Body of pancreas (tissue), 4 donors: Measurements from ENCODE around the gene LRP8. TPM values are rescaled to one million over a fixed set of nuclear protein-coding genes. Genes with fewer than 3 reads are reported as not detected.
"Not testable (repeated sequence)": the region's sequence is repeated elsewhere in the genome, so short reads cannot be mapped to it uniquely, and the experiment has no call there.

Experiments
- ATAC-seq: fragments of 150-250 bp; one replicate; pipeline ENCODE4 v1.9.1; 2016
- DNase-seq, 4 donors: peaks; one replicate each; pipeline ENCODE4 v3.0.0-alpha.2; 2019
- H3K27ac ChIP-seq, 4 donors: fragments of 200-600 bp; sonication (generic); 1 replicate in 3 of 4; 2 replicates in 1 of 4; pipeline versions ENCODE4 v1.5.1 to v1.6.1; 2016 to 2019; ENCODE audit warnings: mild to moderate bottlenecking in 1 of 4, mixed read lengths in 1 of 4, moderate library complexity in 1 of 4
- H3K27me3 ChIP-seq, 2 donors: fragments of 200-600 bp; sonication (generic); one replicate each; pipeline ENCODE4 v1.6.0; 2016; ENCODE audit warnings: mild to moderate bottlenecking in 1 of 2
- H3K36me3 ChIP-seq, 2 donors: fragments of 200-600 bp; sonication (generic); replicated peaks in 1 of 2; 2 replicates each; pipeline ENCODE4 v1.5.1; 2016; ENCODE audit warnings: low read depth in 2 of 2; ENCODE audit not compliant: insufficient read depth in 1 of 2
- H3K4me1 ChIP-seq: fragments of 200-600 bp; sonication (generic); one replicate; pipeline ENCODE4 v1.6.0; 2016
- H3K4me3 ChIP-seq, 2 donors: fragments of 200-600 bp; sonication (generic); 1 replicate in 1 of 2; 2 replicates in 1 of 2; pipeline ENCODE4 v1.5.1; 2016 to 2019
- H3K9me3 ChIP-seq, 3 donors: fragments of 200-600 bp; sonication (generic); 1 replicate in 2 of 3; 2 replicates in 1 of 3; pipeline ENCODE4 v1.5.1; 2016
- POLR2A ChIP-seq, 3 donors: fragments of 450-650 bp; IDR thresholded peaks; one replicate each; pipeline ENCODE4 v1.6.1; 2016; ENCODE audit warnings: antibody characterized with exemption in 3 of 3, mild to moderate bottlenecking in 2 of 3
- WGBS, 2 donors: methylation state at CpG; one replicate each; pipeline ENCODE4 v1.1.5; 2017; 5-methylcytosine and 5-hydroxymethylcytosine counted together
- intact Hi-C: fragments of 100-400 bp; cut with DNase I; formaldehyde crosslinking; loops from one replicate; pipeline ENCODE4 v1.15.1; 2023
- total RNA-seq, 2 donors: library from RNA; depleted of rRNA; stranded (reverse); fragments of >200 nt; gene quantifications; one replicate each; pipeline ENCODE4 v1.1.0, GENCODE V29; 2016
- TF ChIP-seq, protein P1 (sequence below), 7 experiments: fragments of 450-650 bp in 4 of 7; fragments of 200-600 bp in 3 of 7; sonication (generic) in 3 of 7; IDR thresholded peaks; one replicate each; pipeline ENCODE4 v1.5.1; 2016 to 2019; ENCODE audit warnings: antibody characterized with exemption in 7 of 7

Gene LRP8
- total RNA-seq, 2 donors from 2014 or later = 1.3 to 4.2 TPM

DNA sequence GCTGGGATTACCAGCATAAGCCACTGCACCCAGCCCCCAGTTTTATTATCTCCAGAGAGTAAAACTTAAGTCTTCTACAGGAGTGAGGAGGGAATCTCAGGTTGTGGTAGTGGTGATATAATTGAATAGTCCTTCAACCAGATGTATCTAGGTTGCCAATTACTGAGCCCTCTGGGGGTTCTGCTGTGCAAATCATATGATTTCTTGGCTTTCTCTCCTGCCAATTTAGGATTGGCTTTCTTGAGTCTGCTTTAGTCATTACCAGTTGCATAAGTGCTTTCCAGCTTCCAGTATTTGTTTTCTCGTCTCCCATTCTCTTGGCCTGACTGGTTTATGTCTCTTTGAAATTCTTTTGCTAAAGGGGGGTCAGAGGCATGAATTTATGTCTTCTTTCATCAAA, 120.1 kb downstream of the LRP8 start:
- WGBS, 2 donors = 83 to 100% methylated on average over 1 of the region's 1 CpG
- intact Hi-C loops = no loop called here

DNA sequence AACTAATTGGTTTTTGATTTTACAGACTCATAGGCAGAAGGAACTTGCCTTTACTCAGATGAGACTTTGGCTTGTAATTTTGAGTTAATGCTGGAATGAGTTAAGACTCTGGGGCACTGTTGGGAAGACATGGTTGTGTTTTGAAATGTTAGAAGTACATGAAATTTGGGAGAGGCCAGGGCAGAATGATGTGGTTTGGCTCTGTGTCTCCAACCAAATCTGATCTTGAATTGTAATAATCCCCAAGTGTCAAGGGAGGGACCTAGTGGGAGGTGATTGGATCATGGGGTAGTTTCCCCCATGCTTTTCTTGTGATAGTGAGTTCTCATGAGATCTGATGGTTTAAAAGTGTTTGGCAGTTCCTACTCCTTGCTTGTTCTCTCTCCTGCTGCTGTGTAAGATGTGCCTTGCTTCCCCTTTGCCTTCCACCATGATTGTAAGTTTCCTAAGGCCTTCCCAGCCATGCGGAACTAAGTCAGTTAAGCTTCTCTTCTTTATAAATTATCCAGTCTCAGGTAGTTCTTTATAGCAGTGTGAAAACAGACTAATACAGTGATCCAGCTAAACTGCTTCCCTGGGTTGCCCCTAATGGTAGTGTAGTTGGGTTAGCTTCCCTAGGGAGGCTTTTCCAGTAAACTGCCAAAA, 121.0 kb downstream of the LRP8 start:
- TF ChIP-seq, protein P1, sequence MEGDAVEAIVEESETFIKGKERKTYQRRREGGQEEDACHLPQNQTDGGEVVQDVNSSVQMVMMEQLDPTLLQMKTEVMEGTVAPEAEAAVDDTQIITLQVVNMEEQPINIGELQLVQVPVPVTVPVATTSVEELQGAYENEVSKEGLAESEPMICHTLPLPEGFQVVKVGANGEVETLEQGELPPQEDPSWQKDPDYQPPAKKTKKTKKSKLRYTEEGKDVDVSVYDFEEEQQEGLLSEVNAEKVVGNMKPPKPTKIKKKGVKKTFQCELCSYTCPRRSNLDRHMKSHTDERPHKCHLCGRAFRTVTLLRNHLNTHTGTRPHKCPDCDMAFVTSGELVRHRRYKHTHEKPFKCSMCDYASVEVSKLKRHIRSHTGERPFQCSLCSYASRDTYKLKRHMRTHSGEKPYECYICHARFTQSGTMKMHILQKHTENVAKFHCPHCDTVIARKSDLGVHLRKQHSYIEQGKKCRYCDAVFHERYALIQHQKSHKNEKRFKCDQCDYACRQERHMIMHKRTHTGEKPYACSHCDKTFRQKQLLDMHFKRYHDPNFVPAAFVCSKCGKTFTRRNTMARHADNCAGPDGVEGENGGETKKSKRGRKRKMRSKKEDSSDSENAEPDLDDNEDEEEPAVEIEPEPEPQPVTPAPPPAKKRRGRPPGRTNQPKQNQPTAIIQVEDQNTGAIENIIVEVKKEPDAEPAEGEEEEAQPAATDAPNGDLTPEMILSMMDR (IDR thresholded peaks at IDR 0.05) = no peak
- TF ChIP-seq POLR2A (IDR thresholded peaks at IDR 0.05) = no peak
- Histone ChIP-seq H3K4me1 (no peaks in the 10 kb centered on the region), H3K9me3 (no peaks in the 10 kb centered on the region), H3K27ac (no peak overlapping the region), H3K4me3 (no peak overlapping the region), H3K27me3 (no peaks in the 10 kb centered on the region), H3K36me3 (peaks cover 4 to 32% of the 10 kb centered on the region in 2 donors)
- intact Hi-C loops = no loop called here
- 94 to 100% methylated on average over 1 of the region's 1 CpG for WGBS, 2 donors
- DNase-seq = no peak
- ATAC-seq = no peak

More for the DNA sequence above, 120.1 kb downstream of the LRP8 start:
- Histone ChIP-seq H3K4me3 (no peak overlapping the region), H3K9me3 (no peaks in the 10 kb centered on the region), H3K27me3 (no peaks in the 10 kb centered on the region), H3K4me1 (no peaks in the 10 kb centered on the region), H3K27ac (no peak overlapping the region), H3K36me3 (peaks cover 4 to 33% of the 10 kb centered on the region in 2 donors)
- no peak for ATAC-seq
- TF ChIP-seq, protein P1 (IDR thresholded peaks at IDR 0.05) = no peak
- TF ChIP-seq POLR2A (IDR thresholded peaks at IDR 0.05) = no peak
- no peak for DNase-seq

DNA sequence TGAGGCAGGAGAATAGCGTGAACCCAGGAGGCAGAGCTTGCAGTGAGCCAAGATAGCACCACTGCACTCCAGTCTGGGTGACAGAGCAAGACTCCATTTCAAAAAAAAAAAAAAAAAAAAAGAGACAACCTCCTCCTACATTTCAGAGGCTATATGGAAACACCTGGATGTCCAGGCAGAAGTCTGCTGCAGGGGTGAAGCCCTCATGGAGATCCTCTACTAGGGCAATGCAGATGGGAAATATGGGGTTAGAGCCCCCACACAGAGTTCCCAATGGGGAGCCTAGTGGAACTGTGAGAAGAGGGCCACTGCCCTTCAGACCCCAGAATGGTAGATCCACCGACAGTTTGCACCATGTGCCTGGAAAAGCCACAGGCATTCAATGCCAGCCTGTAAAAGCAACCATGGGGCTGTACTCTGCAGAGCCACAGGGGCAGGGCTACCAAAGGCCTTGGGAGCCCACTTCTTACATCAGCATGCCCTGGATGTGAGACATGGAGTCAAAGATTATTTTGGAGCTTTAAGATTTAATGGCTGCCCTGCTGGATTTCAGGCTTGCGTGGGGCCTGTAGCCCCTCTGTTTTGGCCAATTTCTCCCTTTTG, 121.7 kb downstream of the LRP8 start:
- DNase-seq, H3K27ac ChIP-seq, ATAC-seq, H3K4me3 ChIP-seq, H3K27me3 ChIP-seq, H3K9me3 ChIP-seq, H3K4me1 ChIP-seq, intact Hi-C loops: not testable (repeated sequence)
- 94 to 97% methylated on average over 3 of the region's 3 CpGs for WGBS, 2 donors
- H3K36me3 ChIP-seq = peaks cover 4 to 31% of the 10 kb centered on the region in 2 donors

DNA sequence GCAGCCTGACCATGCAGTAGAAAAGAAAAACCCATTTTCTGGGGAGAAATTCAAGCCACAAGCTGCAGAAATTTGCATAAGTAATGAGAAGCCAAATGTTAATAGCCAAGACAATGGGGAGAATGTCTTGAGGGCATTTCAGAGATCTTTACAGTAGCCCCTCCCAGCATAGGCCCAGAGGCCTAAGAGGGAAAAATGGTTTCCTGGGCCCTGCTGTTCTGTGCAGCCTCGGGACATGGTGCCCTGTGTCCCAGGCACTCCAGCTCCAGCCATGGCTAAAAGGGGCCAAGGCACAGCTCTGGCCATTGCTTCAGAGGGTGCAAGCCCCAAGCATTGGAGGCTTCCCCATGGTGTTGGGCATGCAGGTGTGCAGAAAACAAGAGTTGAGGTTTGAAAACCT, 122.4 kb downstream of the LRP8 start:
- H3K27ac ChIP-seq, H3K4me3 ChIP-seq, ATAC-seq, DNase-seq, H3K27me3 ChIP-seq, H3K9me3 ChIP-seq, intact Hi-C loops, H3K4me1 ChIP-seq: not testable (repeated sequence)
- 95 to 100% methylated on average over 1 of the region's 1 CpG for WGBS, 2 donors
- peaks cover 4 to 24% of the 10 kb centered on the region in 2 donors for H3K36me3 ChIP-seq

DNA sequence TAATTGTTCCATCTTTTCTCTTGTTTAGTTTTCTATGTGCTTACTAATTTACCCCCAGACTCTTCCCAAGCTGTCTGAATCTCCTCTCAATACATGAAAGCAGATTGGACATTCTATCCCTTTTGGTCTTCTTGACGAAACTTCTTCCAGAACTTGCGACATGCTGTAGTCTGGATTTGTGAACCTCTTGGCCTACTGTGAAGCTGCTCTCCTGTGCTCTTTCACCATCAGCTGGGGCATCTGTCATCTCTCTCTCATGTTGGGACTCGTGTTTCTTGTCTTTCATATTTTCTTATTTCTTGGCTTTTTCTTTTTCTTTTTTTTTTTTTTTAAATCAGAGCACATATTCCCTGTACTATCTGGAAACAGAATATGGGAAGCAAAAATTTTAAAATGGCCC, 124.4 kb downstream of the LRP8 start:
- Histone ChIP-seq H3K9me3 (no peaks in the 10 kb centered on the region), H3K27me3 (no peaks in the 10 kb centered on the region), H3K4me1 (peaks cover 13% of the 10 kb centered on the region), H3K27ac (no peak overlapping the region), H3K4me3 (no peak overlapping the region), H3K36me3 (peaks cover 4 to 15% of the 10 kb centered on the region in 2 donors)
- DNase-seq (no peak), ATAC-seq (no peak)
- WGBS, 2 donors = 90 to 99% methylated on average over 3 of the region's 3 CpGs
- no peak for TF ChIP-seq POLR2A (IDR thresholded peaks at IDR 0.05)
- TF ChIP-seq, protein P1 (IDR thresholded peaks at IDR 0.05) = no peak
- intact Hi-C loops = no loop called here
